Kidney epithelial cell (primary cell): Measurements from ENCODE around the gene NAGLU. TPM values are rescaled to one million over a fixed set of nuclear protein-coding genes. Genes with fewer than 3 reads are reported as not detected.

Experiments
- DNase-seq: peaks from one replicate; pipeline ENCODE4 v3.0.0-alpha.2; 2010; ENCODE audit warnings: low read depth
- H3K27me3 ChIP-seq: 2 replicates; pipeline ENCODE4 v1.6.0; 2011; ENCODE audit warnings: low read length; ENCODE audit not compliant: control insufficient read depth, insufficient read depth
- H3K36me3 ChIP-seq: 2 replicates; pipeline ENCODE4 v1.5.1; 2011; ENCODE audit warnings: low read length; ENCODE audit not compliant: control insufficient read depth, insufficient read depth
- H3K4me3 ChIP-seq: 2 replicates; pipeline ENCODE4 v1.5.1; 2011; ENCODE audit warnings: low read depth, mild to moderate bottlenecking, control low read depth, low read length
- CTCF ChIP-seq: IDR thresholded peaks from 2 replicates; pipeline ENCODE4 v1.5.1; 2011; ENCODE audit warnings: mild to moderate bottlenecking, moderate library complexity, low read length, control low read depth, inconsistent platforms; ENCODE audit not compliant: insufficient read depth, poor library complexity, severe bottlenecking
- total RNA-seq: library from RNA; depleted of rRNA; stranded (reverse); fragments of >200 nt; gene quantifications from 2 replicates; pipeline ENCODE4 v1.2.3, GENCODE V29; 2015

NAGLU gene
- total RNA-seq, 1 donor from 2014 or later = 46.2 TPM

- no peaks in the 10 kb centered on the region for H3K27me3 ChIP-seq
- DNase-seq = no peak
- no peaks in the 10 kb centered on the region for H3K36me3 ChIP-seq
- TF ChIP-seq CTCF = no peak
- no peak overlapping the region for H3K4me3 ChIP-seq
Observed at GRCh38 chr17:42518755-42519545, 17.1 kb upstream of the NAGLU start.

- DNase-seq = peak; percentile 95
- H3K36me3 ChIP-seq = no peaks in the 10 kb centered on the region
- peak; percentile 2 for TF ChIP-seq CTCF
- no peaks in the 10 kb centered on the region for H3K27me3 ChIP-seq
- no peak overlapping the region for H3K4me3 ChIP-seq
Observed at GRCh38 chr17:42519546-42520491, 16.2 kb upstream of the NAGLU start.

GRCh38 chr17:42520540-42520951 is 15.5 kb upstream of the NAGLU start:
- H3K4me3 ChIP-seq = no peak overlapping the region
- no peaks in the 10 kb centered on the region for H3K27me3 ChIP-seq
- H3K36me3 ChIP-seq = no peaks in the 10 kb centered on the region
- peak; percentile 39 for TF ChIP-seq CTCF
- DNase-seq = no peak

- DNase-seq = no peak
- H3K27me3 ChIP-seq = no peaks in the 10 kb centered on the region
- no peak overlapping the region for H3K4me3 ChIP-seq
- TF ChIP-seq CTCF = no peak
- no peaks in the 10 kb centered on the region for H3K36me3 ChIP-seq
Observed at GRCh38 chr17:42521036-42521435, 15.0 kb upstream of the NAGLU start.

- Histone ChIP-seq H3K4me3 (no peak overlapping the region), H3K36me3 (no peaks in the 10 kb centered on the region), H3K27me3 (no peaks in the 10 kb centered on the region)
- DNase-seq = no peak
- no peak for TF ChIP-seq CTCF
Observed at GRCh38 chr17:42521666-42522262, 14.3 kb upstream of the NAGLU start.
